Hematopoietic multipotent progenitor cell treated with erythropoietin and hydrocortisone succinate and interleukin-3 and kit ligand, for 6 days (in vitro differentiated cells): Measurements from ENCODE around the gene MARK3.

ENCODE experiments used
- DNase-seq: peaks from one replicate; pipeline ENCODE4 v3.0.0-alpha.2; 2015

MARK3 gene

GRCh38 chr14:103396463-103396862 lies 11.2 kb downstream of the MARK3 start:
- DNase-seq: no peak

- no peak for DNase-seq
Observed at GRCh38 chr14:103398427-103399195, 13.4 kb downstream of the MARK3 start.

- no peak for DNase-seq
Observed at GRCh38 chr14:103400537-103400936, 15.3 kb downstream of the MARK3 start.

- no peak for DNase-seq
Observed at GRCh38 chr14:103401223-103402214, 16.3 kb downstream of the MARK3 start.

- no peak for DNase-seq
Observed at GRCh38 chr14:103402695-103403094, 17.5 kb downstream of the MARK3 start.

GRCh38 chr14:103404032-103404918 lies 19.1 kb downstream of the MARK3 start:
- no peak for DNase-seq

- peak; percentile 66 for DNase-seq
Observed at GRCh38 chr14:103404920-103405319, 19.7 kb downstream of the MARK3 start.

GRCh38 chr14:103408491-103409155 lies 23.4 kb downstream of the MARK3 start:
- DNase-seq: peak; percentile 80

GRCh38 chr14:103416916-103417315 lies 31.7 kb downstream of the MARK3 start:
- no peak for DNase-seq

- peak; percentile 62 for DNase-seq
Observed at GRCh38 chr14:103418481-103418818, 33.2 kb downstream of the MARK3 start.

- peak; percentile 55 for DNase-seq
Observed at GRCh38 chr14:103421556-103421955, 36.3 kb downstream of the MARK3 start.

GRCh38 chr14:103423050-103423461 lies 37.8 kb downstream of the MARK3 start:
- no peak for DNase-seq

- peak; percentile 77 for DNase-seq
Observed at GRCh38 chr14:103427485-103428443, 42.5 kb downstream of the MARK3 start.

- peak; percentile 45 for DNase-seq
Observed at GRCh38 chr14:103428723-103429556, 43.7 kb downstream of the MARK3 start.

GRCh38 chr14:103430358-103430757 lies 45.1 kb downstream of the MARK3 start:
- DNase-seq: no peak

- DNase-seq: no peak
Observed at GRCh38 chr14:103432627-103433026, 47.4 kb downstream of the MARK3 start.

- no peak for DNase-seq
Observed at GRCh38 chr14:103433916-103434563, 48.8 kb downstream of the MARK3 start.

- DNase-seq: peak; percentile 13
Observed at GRCh38 chr14:103434868-103435442, 49.7 kb downstream of the MARK3 start.

GRCh38 chr14:103436533-103436932 lies 51.3 kb downstream of the MARK3 start:
- DNase-seq: no peak
